Measurements from ENCODE around the gene EFNA3.

The EFNA3 gene

DNA sequence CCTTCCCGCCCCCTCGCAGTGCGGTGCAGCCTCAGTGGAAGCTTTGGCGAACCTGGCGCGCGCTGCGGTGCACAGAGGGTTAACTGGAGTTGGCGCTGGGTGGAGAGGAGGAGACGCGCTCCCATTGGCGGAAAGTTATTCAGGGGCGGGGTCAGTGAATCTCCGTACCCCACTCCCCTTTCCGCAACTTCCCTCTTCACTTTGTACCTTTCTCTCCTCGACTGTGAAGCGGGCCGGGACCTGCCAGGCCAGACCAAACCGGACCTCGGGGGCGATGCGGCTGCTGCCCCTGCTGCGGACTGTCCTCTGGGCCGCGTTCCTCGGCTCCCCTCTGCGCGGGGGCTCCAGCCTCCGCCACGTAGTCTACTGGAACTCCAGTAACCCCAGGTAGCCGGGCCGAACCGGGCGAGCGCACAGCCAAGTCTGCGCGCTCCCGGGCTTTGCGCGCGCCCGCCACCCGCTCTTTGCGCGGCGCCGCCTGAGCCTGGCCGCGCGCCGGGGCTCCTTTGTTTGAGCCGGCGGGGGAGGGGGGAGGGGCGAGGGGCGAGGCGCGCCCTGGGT lies 15.0 kb upstream of the EFNA3 start, which contains the start of gene EFNA4 (continued):
- TF ChIP-seq ZNF274 (IDR thresholded peaks at IDR 0.05; ENCODE audit: low read length) (no peak), ZNF274 (tag by site-specific recombination; IDR thresholded peaks at IDR 0.05; ENCODE audit: borderline replicate concordance) (no peak), ZBTB26 (tag by site-specific recombination; optimal IDR thresholded peaks at IDR 0.05) (peak; percentile 89), SALL2 (tag by site-specific recombination; IDR thresholded peaks at IDR 0.05; ENCODE audit: borderline replicate concordance) (no peak), KLF9 (tag by site-specific recombination; IDR thresholded peaks at IDR 0.05; ENCODE audit: low read depth) (0 out of 2 replicates have a peak, but pooled peaks have one; percentile 9), ZFP41 (tag by site-specific recombination; IDR thresholded peaks at IDR 0.05; ENCODE audit: borderline replicate concordance) (no peak), ZSCAN18 (tag by site-specific recombination; IDR thresholded peaks at IDR 0.05) (no peak), ZFP37 (tag by site-specific recombination; IDR thresholded peaks at IDR 0.05) (no peak), ZNF585B (tag by site-specific recombination; IDR thresholded peaks at IDR 0.05) (no peak), GFI1B (tag by site-specific recombination; IDR thresholded peaks at IDR 0.05) (no peak), ZNF37A (tag by site-specific recombination; IDR thresholded peaks at IDR 0.05) (no peak), MEIS1 (CRISPR knock-in tag; IDR thresholded peaks at IDR 0.05; ENCODE audit: borderline replicate concordance) (no peak), ZNF549 (tag by site-specific recombination; IDR thresholded peaks at IDR 0.05) (no peak), BCL6B (tag by site-specific recombination; IDR thresholded peaks at IDR 0.05) (no peak), ZNF48 (tag by site-specific recombination; IDR thresholded peaks at IDR 0.05) (no peak), ZNF302 (tag by site-specific recombination; IDR thresholded peaks at IDR 0.05; ENCODE audit: low read depth) (no peak), MZF1 (tag by site-specific recombination; IDR thresholded peaks at IDR 0.05; ENCODE audit: borderline replicate concordance) (peak; percentile 78; the same call in 1 of the 2 replicates), ZNF184 (tag by site-specific recombination; IDR thresholded peaks at IDR 0.05) (no peak), ZNF645 (tag by site-specific recombination; IDR thresholded peaks at IDR 0.05) (no peak), ZNF341 (tag by site-specific recombination; IDR thresholded peaks at IDR 0.05; ENCODE audit: low read depth) (0 out of 2 replicates have a peak, but pooled peaks have one; percentile 24), ZNF626 (tag by site-specific recombination; IDR thresholded peaks at IDR 0.05) (no peak), SETDB1 (IDR thresholded peaks at IDR 0.05; ENCODE audit: insufficient read length, low read length) (no peak), GLI4 (tag by site-specific recombination; IDR thresholded peaks at IDR 0.05) (no peak), ZNF777 (tag by site-specific recombination; IDR thresholded peaks at IDR 0.05; ENCODE audit: borderline replicate concordance) (no peak), ZXDB (tag by site-specific recombination; IDR thresholded peaks at IDR 0.05) (no peak), ZNF2 (tag by site-specific recombination; IDR thresholded peaks at IDR 0.05) (peak; percentile 41; the same call in 1 of the 2 replicates), ZNF16 (tag by site-specific recombination; IDR thresholded peaks at IDR 0.05; ENCODE audit: low read depth) (no peak), ZNF19 (tag by site-specific recombination; IDR thresholded peaks at IDR 0.05; ENCODE audit: low read depth) (no peak), ZNF433 (tag by site-specific recombination; IDR thresholded peaks at IDR 0.05; ENCODE audit: low read depth) (no peak), ZBTB7A (tag by site-specific recombination; IDR thresholded peaks at IDR 0.05; ENCODE audit: low read depth) (peak; percentile 55; the same call in 1 of the 2 replicates), ZNF211 (tag by site-specific recombination; IDR thresholded peaks at IDR 0.05; ENCODE audit: low read depth) (no peak), YY2 (tag by site-specific recombination; IDR thresholded peaks at IDR 0.05) (no peak)
- TF ChIP-seq, protein P1, sequence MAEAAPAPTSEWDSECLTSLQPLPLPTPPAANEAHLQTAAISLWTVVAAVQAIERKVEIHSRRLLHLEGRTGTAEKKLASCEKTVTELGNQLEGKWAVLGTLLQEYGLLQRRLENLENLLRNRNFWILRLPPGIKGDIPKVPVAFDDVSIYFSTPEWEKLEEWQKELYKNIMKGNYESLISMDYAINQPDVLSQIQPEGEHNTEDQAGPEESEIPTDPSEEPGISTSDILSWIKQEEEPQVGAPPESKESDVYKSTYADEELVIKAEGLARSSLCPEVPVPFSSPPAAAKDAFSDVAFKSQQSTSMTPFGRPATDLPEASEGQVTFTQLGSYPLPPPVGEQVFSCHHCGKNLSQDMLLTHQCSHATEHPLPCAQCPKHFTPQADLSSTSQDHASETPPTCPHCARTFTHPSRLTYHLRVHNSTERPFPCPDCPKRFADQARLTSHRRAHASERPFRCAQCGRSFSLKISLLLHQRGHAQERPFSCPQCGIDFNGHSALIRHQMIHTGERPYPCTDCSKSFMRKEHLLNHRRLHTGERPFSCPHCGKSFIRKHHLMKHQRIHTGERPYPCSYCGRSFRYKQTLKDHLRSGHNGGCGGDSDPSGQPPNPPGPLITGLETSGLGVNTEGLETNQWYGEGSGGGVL (tag by site-specific recombination; IDR thresholded peaks at IDR 0.05): no peak

Measured in HEK293 (cell line).